OCI-LY7 (cell line): ENCODE data around the gene FAM76B.

Source experiments
- EZH2phosphoT487 ChIP-seq: fragments of 200-600 bp; sonication (generic); IDR thresholded peaks from 2 replicates; pipeline ENCODE4 v1.6.1; 2018; ENCODE audit warnings: low read depth, borderline replicate concordance, mild to moderate bottlenecking, mixed run types, antibody characterized with exemption, low read length, moderate library complexity, mixed read lengths
- TF ChIP-seq, protein P1 (sequence below): fragments of 200-600 bp; sonication (generic); conservative IDR thresholded peaks from 2 replicates; pipeline ENCODE4 v1.5.1; 2014; ENCODE audit warnings: mild to moderate bottlenecking, antibody characterized with exemption, low read length, moderate library complexity, mixed read lengths

DNA sequence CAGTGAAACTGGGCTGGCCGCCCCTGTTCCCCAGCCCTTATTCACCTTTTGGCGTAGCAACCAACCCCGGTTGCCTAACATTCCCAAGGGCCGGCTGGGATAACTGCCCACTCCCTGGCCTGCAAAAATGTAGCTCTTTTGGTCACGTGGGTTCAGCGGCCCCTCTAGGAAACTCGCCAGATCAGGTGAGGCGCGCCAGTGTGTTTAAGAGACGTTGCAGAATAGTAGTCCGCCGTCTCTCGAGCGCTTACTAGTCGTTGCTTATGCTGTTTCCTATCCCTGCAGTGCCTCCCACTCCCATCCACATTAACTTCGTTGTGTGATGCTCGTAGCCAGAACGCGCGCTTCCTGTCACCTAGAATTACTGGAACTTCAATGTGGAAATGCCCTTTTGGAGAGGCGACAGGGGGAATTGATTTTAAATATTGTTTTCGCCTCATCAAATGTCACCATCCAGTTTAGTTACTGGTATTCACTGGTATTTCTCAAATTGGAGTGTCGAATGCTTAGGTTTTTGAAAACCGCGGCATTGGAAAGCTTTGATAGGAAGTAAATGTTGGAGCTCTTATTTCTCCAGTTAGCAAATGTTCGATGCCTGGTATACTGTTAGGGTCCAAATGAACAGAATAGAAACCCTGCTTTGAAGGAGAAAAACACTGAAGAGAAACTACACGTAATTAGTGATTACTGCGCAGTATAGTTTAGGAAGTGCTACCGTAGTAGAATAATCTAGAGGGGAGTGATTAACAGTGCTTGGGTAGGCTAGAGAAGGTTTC, 1.5 kb upstream of the FAM76B start:
- TF ChIP-seq, protein P1, sequence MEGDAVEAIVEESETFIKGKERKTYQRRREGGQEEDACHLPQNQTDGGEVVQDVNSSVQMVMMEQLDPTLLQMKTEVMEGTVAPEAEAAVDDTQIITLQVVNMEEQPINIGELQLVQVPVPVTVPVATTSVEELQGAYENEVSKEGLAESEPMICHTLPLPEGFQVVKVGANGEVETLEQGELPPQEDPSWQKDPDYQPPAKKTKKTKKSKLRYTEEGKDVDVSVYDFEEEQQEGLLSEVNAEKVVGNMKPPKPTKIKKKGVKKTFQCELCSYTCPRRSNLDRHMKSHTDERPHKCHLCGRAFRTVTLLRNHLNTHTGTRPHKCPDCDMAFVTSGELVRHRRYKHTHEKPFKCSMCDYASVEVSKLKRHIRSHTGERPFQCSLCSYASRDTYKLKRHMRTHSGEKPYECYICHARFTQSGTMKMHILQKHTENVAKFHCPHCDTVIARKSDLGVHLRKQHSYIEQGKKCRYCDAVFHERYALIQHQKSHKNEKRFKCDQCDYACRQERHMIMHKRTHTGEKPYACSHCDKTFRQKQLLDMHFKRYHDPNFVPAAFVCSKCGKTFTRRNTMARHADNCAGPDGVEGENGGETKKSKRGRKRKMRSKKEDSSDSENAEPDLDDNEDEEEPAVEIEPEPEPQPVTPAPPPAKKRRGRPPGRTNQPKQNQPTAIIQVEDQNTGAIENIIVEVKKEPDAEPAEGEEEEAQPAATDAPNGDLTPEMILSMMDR: no peak
- TF ChIP-seq EZH2phosphoT487: no peak
